Activated CD8-positive, alpha-beta T cell treated with anti-CD3 and anti-CD28 coated beads, Interleukin-2, amount 10 ng/mL, durations not matched to agents 7 days and 5 days (primary cell): ENCODE results near the gene GIMAP6. TPM values are rescaled to one million over a fixed set of nuclear protein-coding genes. Genes with fewer than 3 reads are reported as not detected.
"Not testable (repeated sequence)": the region's sequence is repeated elsewhere in the genome, so short reads cannot be mapped to it uniquely, and the experiment has no call there.

Experiments
- ATAC-seq: fragments of 150-1000 bp; cut with Tn5 transposase; one replicate; pipeline ENCODE4 v1.10.0; 2021; ENCODE audit warnings: moderate library complexity
- CTCF ChIA-PET: fragments of 350-600 bp; sonication (Branson Sonifier 250); formaldehyde crosslinking; loops from one replicate; lab custom pipeline; 2021; ENCODE audit warnings: antibody characterized with exemption; lab: Charles Lee
- POLR2A ChIA-PET: fragments of 350-600 bp; sonication (Branson Sonifier 250); formaldehyde crosslinking; loops from one replicate; lab custom pipeline; 2021; ENCODE audit warnings: antibody characterized with exemption; lab: Charles Lee
- DNase-seq: peaks from one replicate; pipeline ENCODE4 v3.0.0-alpha.2; 2020
- H3K27ac Mint-ChIP-seq: one replicate; pipeline ENCODE4 v1.8.0; 2021; ENCODE audit warnings: mild to moderate bottlenecking, mixed read lengths
- H3K27me3 Mint-ChIP-seq: one replicate; pipeline ENCODE4 v1.8.0; 2021; ENCODE audit warnings: low read depth, mixed read lengths
- H3K36me3 Mint-ChIP-seq: one replicate; pipeline ENCODE4 v1.8.0; 2021; ENCODE audit warnings: low read depth, mixed read lengths
- H3K4me1 Mint-ChIP-seq: one replicate; pipeline ENCODE4 v1.8.0; 2021; ENCODE audit warnings: low read depth, mixed read lengths
- H3K4me3 Mint-ChIP-seq: one replicate; pipeline ENCODE4 v1.8.0; 2021; ENCODE audit warnings: mild to moderate bottlenecking, mixed read lengths
- H3K9me3 Mint-ChIP-seq: one replicate; pipeline ENCODE4 v1.8.0; 2022; ENCODE audit warnings: mixed read lengths; ENCODE audit not compliant: insufficient read depth
- total RNA-seq, 2 experiments: library from RNA; stranded (reverse); gene quantifications; one replicate each; pipeline ENCODE4 v1.2.3, GENCODE V29; 2021

GIMAP6 gene
- total RNA-seq, 2 experiments from 2014 or later, result 88.9 to 93.3 TPM

GRCh38 chr7:150665896-150666295, 33.7 kb upstream of the GIMAP6 start:
- peaks cover 90% of the 10 kb centered on the region for H3K4me1 Mint-ChIP-seq
- peaks cover 74% of the 10 kb centered on the region for H3K36me3 Mint-ChIP-seq
- no peaks in the 10 kb centered on the region for H3K27me3 Mint-ChIP-seq
- DNase-seq, result no peak
- peaks cover 4% of the 10 kb centered on the region for H3K9me3 Mint-ChIP-seq
- H3K4me3 Mint-ChIP-seq, result peak overlapping the region; percentile 26
- POLR2A ChIA-PET, result interaction anchor here (0.6 to 3.6 kb wide), 11 partner anchors 20 to 849 kb away, joined by 3 to 23 read pairs (median 4); partner anchors contain the start of genes GIMAP1, GIMAP2, GIMAP5 and GIMAP6
- CTCF ChIA-PET, result interaction anchor here (0.7 to 1.9 kb wide), 5 partner anchors 20 to 89 kb away, joined by 3 to 5 read pairs (median 3); partner anchors contain the start of gene GIMAP2
- ATAC-seq, result no peak
- H3K27ac Mint-ChIP-seq, result peak overlapping the region; percentile 87

- POLR2A ChIA-PET, result interaction anchor here (0.6 to 2.2 kb wide), 9 partner anchors 20 to 214 kb away, joined by 3 to 10 read pairs (median 5); partner anchors contain the start of genes GIMAP1, GIMAP2, GIMAP6 and GIMAP7
- Mint-ChIP-seq H3K27me3 (no peaks in the 10 kb centered on the region), H3K4me1 (peaks cover 92% of the 10 kb centered on the region), H3K4me3 (no peak overlapping the region), H3K27ac (peak overlapping the region; percentile 87), H3K9me3 (peaks cover 7% of the 10 kb centered on the region), H3K36me3 (peaks cover 69% of the 10 kb centered on the region)
- no peak for ATAC-seq
- no peak for DNase-seq
- CTCF ChIA-PET, result interaction anchor here (1.3 to 1.9 kb wide), 2 partner anchors 21 to 90 kb away, joined by 3 to 5 read pairs; partner anchors contain the start of gene GIMAP2
Measured at GRCh38 chr7:150665089-150665748, 33.0 kb upstream of the GIMAP6 start.

GRCh38 chr7:150663802-150664494, 31.8 kb upstream of the GIMAP6 start:
- peak; percentile 80 for DNase-seq
- peaks cover 67% of the 10 kb centered on the region for H3K36me3 Mint-ChIP-seq
- H3K4me1 Mint-ChIP-seq, result peaks cover 82% of the 10 kb centered on the region
- POLR2A ChIA-PET, result interaction anchor here (0.7 to 1.4 kb wide), 5 partner anchors 12 to 212 kb away, joined by 3 to 7 read pairs (median 4); partner anchors contain the start of genes GIMAP6 and GIMAP7
- H3K27me3 Mint-ChIP-seq, result no peaks in the 10 kb centered on the region
- CTCF ChIA-PET, result no interaction called here
- H3K4me3 Mint-ChIP-seq, result peak overlapping the region; percentile 66
- peak; percentile 59 for ATAC-seq
- H3K27ac Mint-ChIP-seq, result peak overlapping the region; percentile 87
- H3K9me3 Mint-ChIP-seq, result peaks cover 6% of the 10 kb centered on the region

- ChIA-PET CTCF (interaction anchor here (2.1 kb wide), 1 partner anchor 93 kb away, joined by 7 read pairs; no protein-coding TSS in a partner anchor), POLR2A (interaction anchor here (0.6 to 1.0 kb wide), 3 partner anchors 13 to 147 kb away, joined by 3 to 4 read pairs (median 3); no protein-coding TSS in a partner anchor)
- H3K27ac Mint-ChIP-seq, result peak overlapping the region; percentile 78
- DNase-seq, H3K27me3 Mint-ChIP-seq, ATAC-seq: not testable (repeated sequence)
- H3K4me3 Mint-ChIP-seq, result peak overlapping the region; percentile 2
- peaks cover 16% of the 10 kb centered on the region for H3K9me3 Mint-ChIP-seq
- H3K4me1 Mint-ChIP-seq, result peaks cover 71% of the 10 kb centered on the region
- H3K36me3 Mint-ChIP-seq, result peaks cover 66% of the 10 kb centered on the region
Measured at GRCh38 chr7:150662821-150663220, 30.6 kb upstream of the GIMAP6 start.

- Mint-ChIP-seq H3K9me3 (peaks cover 32% of the 10 kb centered on the region), H3K27me3 (no peaks in the 10 kb centered on the region), H3K27ac (peak overlapping the region; percentile 53), H3K4me3 (no peak overlapping the region), H3K36me3 (peaks cover 71% of the 10 kb centered on the region), H3K4me1 (peaks cover 54% of the 10 kb centered on the region)
- DNase-seq (no peak), ATAC-seq (no peak)
- POLR2A ChIA-PET, result interaction anchor here (0.6 to 1.1 kb wide), 4 partner anchors 29 to 146 kb away, joined by 3 to 4 read pairs (median 3); partner anchors contain the start of gene GIMAP6
- CTCF ChIA-PET, result interaction anchor here (1.0 to 3.0 kb wide), 5 partner anchors 8 to 212 kb away, joined by 3 to 7 read pairs (median 3); partner anchors contain the start of gene GIMAP4
Measured at GRCh38 chr7:150660939-150661613, 28.9 kb upstream of the GIMAP6 start.

GRCh38 chr7:150657526-150657925, 25.3 kb upstream of the GIMAP6 start:
- peaks cover 19% of the 10 kb centered on the region for H3K4me1 Mint-ChIP-seq
- ATAC-seq, result no peak
- peaks cover 48% of the 10 kb centered on the region for H3K9me3 Mint-ChIP-seq
- no peak overlapping the region for H3K4me3 Mint-ChIP-seq
- CTCF ChIA-PET, result interaction anchor here (0.7 to 1.1 kb wide), 2 partner anchors 10 to 209 kb away, joined by 3 read pairs; no protein-coding TSS in a partner anchor
- H3K36me3 Mint-ChIP-seq, result peaks cover 66% of the 10 kb centered on the region
- no peak overlapping the region for H3K27ac Mint-ChIP-seq
- POLR2A ChIA-PET, result no interaction called here
- no peak for DNase-seq
- no peaks in the 10 kb centered on the region for H3K27me3 Mint-ChIP-seq

- Mint-ChIP-seq H3K4me1 (peaks cover 8% of the 10 kb centered on the region), H3K27me3 (no peaks in the 10 kb centered on the region), H3K36me3 (peaks cover 69% of the 10 kb centered on the region), H3K27ac (no peak overlapping the region), H3K9me3 (peaks cover 59% of the 10 kb centered on the region), H3K4me3 (no peak overlapping the region)
- ATAC-seq (no peak), DNase-seq (no peak)
- CTCF ChIA-PET, result no interaction called here
- POLR2A ChIA-PET, result interaction anchor here (0.6 kb wide), 1 partner anchor 74 kb away, joined by 3 read pairs; no protein-coding TSS in a partner anchor
Measured at GRCh38 chr7:150656047-150656446, 23.9 kb upstream of the GIMAP6 start.

GRCh38 chr7:150654692-150655091, 22.5 kb upstream of the GIMAP6 start:
- H3K27me3 Mint-ChIP-seq, result no peaks in the 10 kb centered on the region
- DNase-seq, result no peak
- CTCF ChIA-PET, result no interaction called here
- ATAC-seq, result no peak
- POLR2A ChIA-PET, result no interaction called here
- H3K27ac Mint-ChIP-seq, result no peak overlapping the region
- peaks cover 75% of the 10 kb centered on the region for H3K36me3 Mint-ChIP-seq
- H3K4me3 Mint-ChIP-seq, result no peak overlapping the region
- H3K4me1 Mint-ChIP-seq, result peaks cover 2% of the 10 kb centered on the region
- peaks cover 53% of the 10 kb centered on the region for H3K9me3 Mint-ChIP-seq

GRCh38 chr7:150649080-150649385, 16.8 kb upstream of the GIMAP6 start:
- no peak overlapping the region for H3K4me3 Mint-ChIP-seq
- H3K36me3 Mint-ChIP-seq, result peaks cover 73% of the 10 kb centered on the region
- no peaks in the 10 kb centered on the region for H3K27me3 Mint-ChIP-seq
- DNase-seq, result no peak
- ATAC-seq, result no peak
- H3K9me3 Mint-ChIP-seq, result peaks cover 23% of the 10 kb centered on the region
- peaks cover 30% of the 10 kb centered on the region for H3K4me1 Mint-ChIP-seq
- H3K27ac Mint-ChIP-seq, result peak overlapping the region; percentile 23
- ChIA-PET POLR2A (interaction anchor here (1.1 kb wide), 1 partner anchor 34 kb away, joined by 3 read pairs; no protein-coding TSS in a partner anchor), CTCF (no interaction called here)

GRCh38 chr7:150648353-150649079, 16.3 kb upstream of the GIMAP6 start:
- peaks cover 30% of the 10 kb centered on the region for H3K4me1 Mint-ChIP-seq
- ATAC-seq (no peak), DNase-seq (no peak)
- H3K9me3 Mint-ChIP-seq, result peaks cover 23% of the 10 kb centered on the region
- H3K36me3 Mint-ChIP-seq, result peaks cover 74% of the 10 kb centered on the region
- POLR2A ChIA-PET, result interaction anchor here (1.1 kb wide), 1 partner anchor 34 kb away, joined by 3 read pairs; no protein-coding TSS in a partner anchor
- CTCF ChIA-PET, result no interaction called here
- no peaks in the 10 kb centered on the region for H3K27me3 Mint-ChIP-seq
- H3K27ac Mint-ChIP-seq, result peak overlapping the region; percentile 76
- no peak overlapping the region for H3K4me3 Mint-ChIP-seq
